Right forelimb (tissue), 1 donor: ENCODE results near the gene USP24.
"Not testable (repeated sequence)": the region's sequence is repeated elsewhere in the genome, so short reads cannot be mapped to it uniquely, and the experiment has no call there.

Experiments used
- DNase-seq: peaks from one replicate; pipeline ENCODE4 v3.0.0-alpha.2; 2018

USP24 gene

DNA sequence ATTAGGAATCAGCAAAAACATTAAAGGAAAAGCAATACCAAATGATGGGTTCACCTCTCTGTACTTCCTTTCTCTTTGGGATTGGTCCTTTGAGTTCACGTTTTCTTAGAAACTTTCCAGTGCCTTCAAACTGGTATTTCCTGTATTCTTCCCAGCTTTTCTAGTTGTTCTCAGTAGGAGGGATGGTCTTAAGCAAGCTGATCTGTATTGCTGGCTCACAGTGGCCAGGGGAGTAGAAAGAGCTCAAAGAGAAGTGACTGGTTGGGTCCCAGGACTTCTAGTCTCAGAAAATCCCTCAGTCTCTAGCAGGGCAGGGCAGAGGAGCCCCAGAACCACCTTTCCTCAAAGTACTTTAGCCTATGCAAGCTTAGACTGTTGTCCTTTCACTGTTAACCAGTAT lies 10.1 kb upstream of the USP24 start:
- DNase-seq = no peak

DNA sequence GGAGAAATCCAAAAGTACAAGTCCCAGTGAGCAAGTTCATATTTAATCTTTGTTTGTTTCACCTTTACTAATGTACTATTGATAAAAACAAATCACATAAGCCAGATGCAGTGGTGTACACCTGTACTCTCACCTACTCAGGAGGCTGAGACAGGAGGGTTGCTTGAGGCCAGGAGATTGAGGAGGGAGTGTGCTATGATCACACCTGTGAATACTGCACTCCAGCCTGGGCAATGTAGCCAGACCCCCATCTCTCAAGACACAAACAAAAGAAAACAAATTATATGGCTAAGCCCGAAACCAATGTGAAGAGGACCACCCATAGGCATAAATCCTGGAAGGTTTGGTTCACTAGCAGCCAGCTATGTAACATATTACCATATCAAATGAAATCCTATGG lies 9.6 kb upstream of the USP24 start:
- no peak for DNase-seq

DNA sequence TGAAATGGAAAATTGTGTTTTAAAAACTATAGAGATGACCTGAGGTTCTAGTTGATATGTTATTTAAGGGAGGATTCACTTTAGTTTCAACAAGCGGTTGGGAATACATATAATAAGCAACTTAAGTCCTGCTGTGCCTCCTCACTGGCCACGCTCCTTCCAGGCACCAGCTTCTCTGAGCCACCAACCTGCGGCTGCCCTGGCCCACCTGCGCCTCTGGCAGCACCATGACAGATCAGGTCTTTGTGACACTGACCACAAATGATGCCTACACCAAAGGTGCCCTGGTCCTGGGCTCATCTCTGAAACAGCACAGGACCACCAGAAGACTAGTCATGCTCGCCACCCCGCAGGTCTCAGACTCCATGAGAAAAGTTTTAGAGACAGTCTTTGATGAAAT lies 7.0 kb upstream of the USP24 start:
- no peak for DNase-seq

DNA sequence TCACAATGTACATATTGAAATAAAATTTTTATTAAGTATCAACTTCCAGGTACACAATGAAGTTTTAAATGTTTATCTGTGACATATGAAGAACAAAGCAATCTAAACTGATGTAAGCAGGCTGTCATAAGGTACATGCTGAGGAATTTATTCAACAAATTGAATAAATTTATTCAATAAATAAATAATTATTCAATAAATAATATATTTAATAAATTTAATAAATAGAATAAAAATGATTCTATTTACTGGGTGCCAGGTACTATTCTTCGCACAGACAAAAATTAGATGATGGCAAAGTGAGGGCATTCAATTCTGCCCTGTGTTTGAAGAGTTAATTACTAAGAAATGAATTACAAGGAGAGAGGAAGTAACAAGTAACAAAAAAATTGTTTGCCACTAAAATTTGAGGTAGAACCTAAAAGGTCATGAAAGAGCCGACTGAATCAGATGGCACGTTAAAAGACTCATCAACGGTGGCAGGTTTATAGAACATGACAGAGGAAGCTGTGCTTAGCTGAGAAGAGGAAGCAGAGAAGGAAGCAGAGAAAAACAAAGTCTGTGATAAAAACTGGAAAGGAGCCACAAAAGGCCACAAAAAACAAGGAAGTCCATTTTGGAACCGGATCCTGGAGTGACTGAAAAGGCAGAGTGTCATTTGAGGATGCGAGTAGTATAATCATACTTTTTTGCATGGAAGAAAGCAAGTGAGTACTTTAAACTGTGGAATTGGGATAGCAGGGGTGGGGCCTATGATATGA lies 2.2 kb upstream of the USP24 start:
- no peak for DNase-seq

DNA sequence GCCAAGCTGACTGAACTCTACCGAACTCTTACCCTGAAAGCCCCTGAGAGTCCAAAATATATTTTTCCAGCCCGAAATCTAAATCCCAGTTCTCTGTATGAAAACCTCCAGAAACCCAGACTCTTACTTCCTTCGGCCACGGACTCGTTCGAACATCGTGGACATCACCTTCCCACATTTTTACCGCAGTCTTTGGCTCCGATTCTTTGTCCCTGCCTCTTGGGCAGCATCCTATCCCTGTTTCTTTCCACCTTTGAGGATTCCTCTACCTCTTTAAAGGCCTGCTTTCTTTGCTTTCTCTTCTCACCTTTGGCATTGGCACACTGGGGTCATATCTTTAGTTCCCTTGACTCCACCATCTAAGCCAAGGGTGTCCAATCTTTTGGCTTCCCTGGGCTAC lies 932 bp upstream of the USP24 start:
- DNase-seq = no peak

DNA sequence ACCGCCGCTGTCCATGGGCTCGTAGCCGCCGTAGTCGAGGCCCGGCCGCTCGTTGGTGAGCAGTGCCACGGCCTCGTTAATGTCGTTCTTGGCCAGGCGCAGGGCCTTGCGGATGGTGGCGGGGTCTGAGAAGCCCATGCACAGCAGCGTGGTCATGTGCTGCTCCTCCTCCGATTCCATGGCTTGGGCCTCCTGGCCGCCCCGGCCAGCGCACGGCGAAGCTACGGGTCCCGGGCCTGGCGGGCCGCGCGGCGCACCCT lies 300 bp downstream of the USP24 start:
- DNase-seq = peak; percentile 79

DNA sequence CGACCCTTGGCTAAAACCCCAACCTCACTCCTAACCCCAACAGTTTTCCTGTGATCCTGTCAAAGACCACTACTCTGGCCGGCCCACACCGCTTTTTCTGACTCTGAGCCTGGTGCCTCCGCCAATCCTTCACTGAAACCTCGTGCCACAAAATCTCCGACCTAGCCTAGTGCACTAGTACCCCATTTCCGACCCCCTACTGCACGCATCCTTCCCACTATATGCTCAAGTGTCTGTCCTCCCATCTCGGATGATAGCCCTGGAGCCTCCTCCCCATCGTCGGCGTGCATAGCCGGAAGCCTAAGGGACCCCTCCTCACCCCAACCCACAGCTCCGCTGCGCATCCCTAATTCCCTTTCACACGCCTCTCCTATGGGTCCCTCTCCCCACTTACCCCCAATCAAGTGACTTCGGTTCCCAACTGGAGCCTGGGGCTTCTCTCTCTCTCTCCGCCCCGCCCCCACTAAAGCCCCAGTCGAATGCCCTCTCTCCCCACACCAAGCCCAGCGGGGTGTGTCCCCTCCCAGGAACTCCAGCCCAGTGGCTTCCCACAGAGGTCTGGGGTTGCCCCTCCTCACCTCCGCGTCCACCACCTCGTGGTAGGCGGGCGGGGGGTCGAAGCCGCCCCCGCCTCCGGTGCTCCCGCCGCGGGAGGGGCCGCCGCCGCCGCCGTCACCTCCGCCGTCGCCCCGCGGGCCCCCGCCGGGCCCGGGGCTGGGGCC lies 791 bp downstream of the USP24 start:
- DNase-seq = peak; percentile 66

DNA sequence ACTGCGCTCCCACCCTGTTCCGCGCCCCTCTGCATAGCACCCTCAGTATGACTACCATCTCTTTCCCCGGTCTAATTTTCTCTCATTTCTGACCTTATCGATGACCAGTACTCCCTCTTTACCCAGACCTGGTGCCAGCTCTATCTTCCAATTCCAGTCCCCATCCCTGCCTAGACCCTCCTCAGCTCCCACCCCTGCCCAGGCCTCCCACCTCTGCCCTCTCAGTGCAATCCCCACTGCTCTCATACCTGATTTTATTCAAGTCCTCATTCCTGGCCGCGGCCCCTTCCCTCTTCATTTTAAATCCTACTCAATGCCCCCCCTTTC lies 1.3 kb downstream of the USP24 start:
- no peak for DNase-seq

DNA sequence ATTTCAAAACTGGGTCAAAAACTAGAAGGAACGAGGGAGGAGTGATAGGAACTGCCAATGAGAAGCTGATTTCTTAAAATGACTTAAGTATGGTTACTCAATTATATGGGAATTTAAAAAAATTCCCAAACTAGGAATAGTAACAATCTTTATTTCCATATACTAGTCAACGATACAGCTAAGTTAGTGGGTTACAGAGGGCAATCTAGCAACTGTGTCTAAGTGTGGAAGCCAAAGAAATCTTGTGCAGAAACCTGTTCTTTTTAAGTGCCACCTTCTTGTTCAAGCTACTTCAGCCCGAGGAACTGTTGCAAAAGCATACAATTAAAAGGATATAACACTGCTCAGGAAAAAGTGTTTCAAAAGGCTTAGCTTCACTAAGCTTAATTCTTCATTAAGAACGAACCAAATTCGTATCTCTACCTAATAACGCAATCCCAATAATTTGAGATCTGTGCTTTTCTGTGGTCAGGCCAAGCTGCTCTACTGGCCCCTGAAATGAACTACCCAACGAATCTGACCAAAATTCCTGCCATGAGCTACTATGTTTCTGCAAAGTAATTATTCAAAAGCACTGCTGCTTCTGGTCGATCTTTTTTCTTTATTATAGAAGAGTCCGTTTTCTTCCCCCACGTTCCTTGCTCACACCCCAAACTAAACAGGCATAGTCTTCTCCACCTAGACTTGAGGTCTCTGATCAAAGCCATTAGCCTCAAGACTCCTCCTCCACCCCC lies 1.8 kb downstream of the USP24 start:
- DNase-seq = no peak

DNA sequence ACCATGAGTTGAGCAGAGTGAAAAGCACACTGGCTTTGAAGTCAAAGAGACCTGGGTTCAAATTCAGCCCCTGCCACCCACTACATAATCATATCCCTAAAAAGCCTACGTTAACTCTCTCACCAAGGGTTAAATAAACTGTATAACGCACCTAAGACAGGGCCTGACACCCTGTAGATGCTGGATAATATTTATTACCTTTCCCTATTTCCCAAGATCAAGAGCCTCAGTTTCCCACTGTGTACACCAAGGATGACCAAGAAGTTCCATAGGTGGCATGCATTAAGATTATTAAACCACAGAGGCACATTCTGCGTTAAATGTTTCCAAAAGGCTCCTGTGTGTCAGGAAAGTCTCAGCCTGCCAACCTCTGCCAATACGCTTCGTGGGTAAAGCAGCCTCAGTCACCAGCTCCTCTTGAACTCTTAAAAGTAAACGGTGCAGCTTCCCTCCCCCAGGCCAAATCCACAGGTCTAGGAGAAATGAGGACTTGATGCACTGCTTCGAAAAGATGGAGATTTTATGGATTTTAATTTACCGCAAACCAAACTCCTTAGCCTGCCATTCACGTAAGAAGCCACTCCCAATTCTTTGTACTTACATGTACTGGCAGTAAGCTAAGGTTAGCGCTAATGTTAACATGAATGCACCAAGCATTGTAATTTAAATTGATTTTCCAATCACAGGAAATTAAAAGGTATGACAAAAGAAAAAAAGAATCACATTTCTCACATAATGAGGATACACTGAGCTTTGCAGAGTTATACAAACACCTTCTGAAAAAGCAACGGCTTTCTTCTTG lies 2.6 kb downstream of the USP24 start:
- no peak for DNase-seq

DNA sequence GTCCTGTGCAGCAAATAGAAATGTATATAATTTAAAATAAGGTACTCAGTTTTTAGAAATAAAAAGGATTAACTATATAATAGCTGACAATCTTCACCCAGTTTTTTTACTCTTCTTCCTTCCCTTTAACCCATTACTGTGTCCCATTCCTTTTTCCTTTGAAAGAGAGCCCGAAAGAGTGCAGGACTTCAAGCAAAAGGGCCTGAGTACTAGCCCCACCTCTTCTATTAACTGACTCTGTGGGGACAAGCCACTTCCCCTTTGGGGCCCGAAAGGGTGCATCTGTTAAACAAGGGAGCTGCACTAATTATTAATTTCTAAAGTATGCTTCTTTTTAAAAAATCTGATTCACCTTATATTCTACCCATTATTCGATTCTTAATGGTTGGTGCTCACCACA lies 3.3 kb downstream of the USP24 start:
- no peak for DNase-seq

DNA sequence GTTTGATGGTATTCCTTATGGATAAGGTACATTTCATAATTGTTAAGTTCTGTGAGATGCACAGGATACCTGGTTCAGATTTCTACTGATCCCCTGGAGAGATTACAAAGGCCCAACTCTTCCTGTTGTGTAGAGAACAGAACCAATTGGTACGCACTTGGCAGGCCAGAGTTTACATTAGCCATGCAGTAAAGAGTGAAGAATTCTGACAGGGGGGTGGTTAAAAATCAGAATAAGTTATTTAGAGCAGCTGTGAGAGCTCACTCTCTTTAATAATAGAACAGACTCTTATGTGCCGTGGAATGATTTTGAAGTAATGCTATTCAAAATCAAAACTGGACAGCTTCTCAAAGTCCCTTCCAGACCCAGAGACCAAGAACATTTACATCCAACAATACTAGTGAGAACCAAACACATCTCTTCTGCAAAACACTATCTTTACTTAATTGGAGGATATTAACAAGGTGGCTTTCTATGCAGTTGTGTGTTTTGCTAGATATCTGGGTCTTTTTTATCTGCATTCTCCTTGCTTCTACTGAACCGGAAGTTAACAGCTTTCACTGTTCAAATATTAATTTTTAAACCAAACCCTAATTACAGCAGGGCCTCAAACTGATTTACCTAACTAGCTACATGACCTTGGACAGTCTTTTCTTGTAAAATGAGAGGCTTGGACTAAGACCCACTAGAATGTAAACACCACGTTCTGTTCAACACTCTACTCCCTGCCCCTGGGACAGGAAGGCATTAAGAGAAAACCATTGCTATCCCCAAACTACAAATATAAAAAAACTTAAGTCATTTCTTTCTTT lies 4.0 kb downstream of the USP24 start:
- no peak for DNase-seq

DNA sequence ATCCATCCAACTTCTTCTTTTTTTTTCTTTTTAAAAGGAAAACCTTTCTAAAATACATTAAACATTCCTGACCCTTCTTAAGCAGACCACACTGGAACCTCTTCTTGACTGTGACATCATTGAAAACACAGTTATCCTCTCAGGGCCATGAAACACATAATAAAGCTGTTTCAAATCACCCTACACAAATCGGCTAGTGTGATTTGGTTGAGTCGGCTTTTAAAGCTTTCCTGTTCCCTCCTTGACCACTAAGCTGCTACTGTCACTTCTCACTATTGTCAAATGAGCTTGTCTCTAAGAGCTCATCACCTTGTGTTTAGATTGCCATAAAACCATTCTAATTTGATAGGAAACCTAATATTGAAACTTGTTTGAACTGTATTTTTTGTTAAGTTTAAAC lies 5.9 kb downstream of the USP24 start:
- DNase-seq = no peak

DNA sequence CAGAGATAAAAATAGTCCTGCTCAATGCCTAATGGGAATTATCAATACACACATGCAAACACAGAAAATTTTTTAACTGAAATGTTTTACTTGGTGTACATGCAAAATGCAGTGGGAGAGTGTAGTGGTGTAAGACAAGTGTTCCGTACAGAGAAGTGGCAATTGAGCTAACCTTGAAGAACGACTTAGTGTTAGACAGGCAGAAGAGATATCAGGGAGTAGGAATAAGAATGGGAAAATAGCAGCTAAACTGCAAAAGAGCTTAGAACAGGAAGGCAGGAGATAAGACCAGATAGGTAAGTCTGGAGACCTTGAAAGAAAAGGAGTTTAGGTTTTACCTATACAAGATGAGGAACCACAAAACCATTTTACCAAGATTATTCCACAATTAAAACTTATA lies 9.0 kb downstream of the USP24 start:
- DNase-seq = no peak

DNA sequence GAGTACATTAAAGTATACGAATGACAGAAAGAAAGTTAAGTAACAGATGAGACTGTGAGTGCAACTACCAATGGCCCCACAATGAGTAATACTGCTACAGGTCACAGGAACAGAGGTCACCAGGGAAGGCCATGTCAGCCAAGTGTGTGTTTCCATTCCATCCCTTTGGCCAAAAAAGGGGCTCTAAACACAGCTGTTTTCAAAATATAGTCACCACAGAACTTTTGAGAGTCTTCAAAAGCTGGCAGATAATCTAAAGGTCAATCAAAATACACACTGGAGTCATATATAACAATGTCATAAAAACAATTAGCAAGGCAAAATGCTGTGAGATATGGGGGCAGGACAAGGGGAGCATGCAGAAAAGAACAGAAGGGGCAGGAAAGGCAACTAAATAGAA lies 10.2 kb downstream of the USP24 start:
- DNase-seq = no peak

DNA sequence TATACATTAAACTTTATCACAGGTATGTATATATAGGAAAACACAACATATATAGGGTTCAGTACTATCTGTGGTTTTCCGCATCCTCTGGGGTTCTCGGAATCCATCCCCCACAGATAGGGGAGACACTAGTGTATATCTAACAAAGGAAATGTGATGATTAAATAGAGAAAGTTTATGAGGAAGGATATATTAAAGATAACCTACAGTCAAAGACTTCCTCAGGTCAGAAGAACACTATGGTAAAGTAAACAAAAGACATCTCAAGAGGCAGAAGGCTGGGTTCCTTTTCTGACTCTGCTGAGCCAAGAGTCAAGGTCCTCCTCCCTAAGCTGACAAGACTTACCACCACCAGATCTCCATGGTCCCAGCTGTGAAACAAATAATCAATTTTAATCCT lies 12.1 kb downstream of the USP24 start:
- no peak for DNase-seq

DNA sequence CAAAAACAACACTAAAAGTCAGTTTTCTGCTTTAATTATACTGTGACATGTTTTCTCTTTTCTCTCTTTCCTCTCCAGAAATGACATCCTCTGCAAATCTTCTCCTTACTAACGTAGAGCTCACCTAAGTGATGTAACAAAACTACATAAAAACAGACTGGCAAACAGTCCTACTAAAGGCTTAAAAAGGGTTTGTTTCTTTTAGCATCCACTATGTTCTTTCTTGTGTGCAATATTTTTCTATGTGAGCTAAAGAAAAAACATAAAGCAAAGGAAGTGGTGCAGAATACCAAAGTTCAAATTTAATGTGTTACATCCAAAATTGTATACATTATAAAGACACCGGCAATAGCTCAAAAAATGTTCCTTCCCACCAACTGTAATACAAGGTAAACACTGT lies 14.5 kb downstream of the USP24 start:
- DNase-seq = no peak

DNA sequence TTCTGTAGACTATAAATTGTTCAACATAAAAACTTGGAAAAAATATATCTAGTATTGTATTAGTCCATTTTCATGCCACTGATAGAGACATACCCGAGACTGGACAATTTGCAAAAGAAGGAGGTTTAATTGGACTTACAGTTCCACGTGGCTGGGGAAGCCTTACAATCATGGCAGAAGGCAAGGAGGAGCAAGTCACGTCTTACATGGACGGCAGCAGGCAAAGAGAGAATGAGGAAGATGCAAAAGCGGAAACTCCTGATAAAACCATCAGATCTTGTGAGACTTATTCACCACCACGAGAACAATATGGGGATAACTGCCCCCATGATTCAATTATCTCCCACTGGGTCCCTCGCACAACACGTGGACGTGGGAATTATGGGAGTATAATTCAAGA lies 15.4 kb downstream of the USP24 start:
- DNase-seq = not testable (repeated sequence)

DNA sequence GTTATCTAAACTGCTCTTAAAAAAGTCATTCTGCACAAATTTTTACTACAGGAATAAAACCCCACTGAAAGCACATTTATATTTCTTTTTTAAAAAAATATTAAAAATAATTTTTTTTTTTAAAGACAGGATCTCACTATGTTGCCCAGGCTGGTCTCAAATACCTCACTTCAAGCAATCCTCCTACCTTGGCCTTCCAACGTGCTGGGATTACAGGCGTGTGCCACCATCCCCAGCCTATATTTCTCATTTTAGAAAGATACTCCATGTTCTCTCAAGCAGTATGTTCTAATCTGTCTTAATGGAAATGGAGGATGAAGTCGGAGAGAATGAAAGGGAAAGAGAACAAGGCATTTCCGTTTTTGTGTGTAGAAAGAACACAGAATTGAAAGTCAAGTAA lies 17.1 kb downstream of the USP24 start:
- no peak for DNase-seq

DNA sequence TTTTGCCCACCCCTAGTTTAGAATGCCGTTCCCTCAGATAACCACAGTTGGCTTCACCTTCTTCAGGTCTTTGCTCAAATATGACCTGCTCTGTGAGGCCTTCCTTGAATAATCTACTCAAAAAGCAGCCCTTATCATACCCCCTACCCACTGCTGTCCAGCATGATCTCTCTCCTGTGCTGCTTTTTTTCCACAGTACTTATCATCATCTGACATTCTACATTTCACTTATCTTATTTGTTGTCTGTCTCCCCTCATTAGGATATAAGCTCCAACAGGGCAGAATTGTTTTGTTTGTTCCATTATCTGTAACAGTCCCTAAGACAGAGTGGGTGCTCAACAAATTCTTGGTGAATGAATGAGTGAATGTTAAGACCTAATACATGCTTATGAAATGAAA lies 18.1 kb downstream of the USP24 start:
- no peak for DNase-seq

DNA sequence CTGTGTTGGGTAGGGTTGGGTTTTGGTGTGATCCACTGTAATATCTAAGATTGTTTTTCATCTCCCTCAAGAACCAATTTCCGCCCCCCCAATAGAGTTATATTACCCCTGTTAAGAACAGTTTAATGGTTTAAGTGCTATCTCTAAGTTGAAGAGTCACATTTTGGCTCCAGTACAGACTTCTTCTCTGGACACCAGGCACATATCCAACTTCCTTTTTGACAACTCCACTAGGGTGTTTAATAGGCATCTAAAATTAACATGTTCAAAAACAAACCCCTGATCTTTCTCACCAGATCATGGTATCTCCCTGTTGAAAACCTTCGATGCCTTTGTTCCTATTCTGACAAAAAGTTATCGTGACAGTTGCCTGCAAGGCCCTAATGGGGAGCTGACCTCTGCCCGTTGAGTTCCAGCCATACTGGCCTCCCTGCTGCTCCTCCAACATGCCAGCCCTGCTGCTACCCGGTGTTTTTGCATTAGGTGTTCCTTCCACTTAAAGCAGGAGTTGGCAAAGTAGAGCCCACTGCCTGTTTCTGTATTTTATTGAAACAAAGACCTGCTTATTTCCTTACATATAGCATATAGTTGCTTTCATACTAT lies 18.6 kb downstream of the USP24 start:
- DNase-seq = no peak

DNA sequence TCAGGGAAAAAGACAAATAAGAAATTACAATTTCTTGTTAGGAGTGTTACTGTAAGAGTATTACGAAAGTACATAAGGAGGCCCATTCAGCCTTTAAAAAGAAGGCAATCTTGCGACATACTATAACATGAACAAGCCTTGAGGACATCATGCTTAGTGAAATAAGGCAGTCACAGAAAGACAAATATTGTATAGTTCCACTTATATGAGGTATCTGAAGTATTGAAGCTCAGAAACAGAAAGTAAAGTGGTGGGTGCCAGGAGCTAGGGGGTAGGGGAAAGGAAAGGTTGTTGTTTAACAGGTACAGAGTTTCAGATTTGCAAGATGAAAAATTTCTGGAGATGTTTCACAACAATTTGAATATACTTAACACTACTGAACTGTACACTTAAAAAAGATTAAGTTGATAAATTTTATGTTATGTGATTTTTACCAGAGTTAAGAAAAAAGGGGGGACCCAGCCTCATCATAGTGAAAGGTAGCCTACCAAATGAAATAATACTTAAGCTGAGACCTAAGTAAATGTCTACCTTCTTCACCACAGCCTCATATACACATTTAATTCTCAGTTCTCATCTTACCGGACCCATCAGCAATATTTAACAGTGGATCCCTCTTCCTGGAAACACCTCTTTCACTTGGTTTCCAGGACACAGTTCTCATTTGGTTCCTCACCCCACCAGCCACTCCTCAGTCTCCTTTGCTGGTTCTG lies 19.5 kb downstream of the USP24 start:
- no peak for DNase-seq
